Endothelial cell of hepatic sinusoid (primary cell): ENCODE measurements around the gene XPR1.
"Not testable (repeated sequence)": the region's sequence is repeated elsewhere in the genome, so short reads cannot be mapped to it uniquely, and the experiment has no call there.

Experiments
- in situ Hi-C: cut with HindIII; loops from 2 replicates; pipeline ENCODE4 v1.10.0; 2017; ENCODE audit warnings: low sequenced_read_pairs

Gene XPR1

DNA sequence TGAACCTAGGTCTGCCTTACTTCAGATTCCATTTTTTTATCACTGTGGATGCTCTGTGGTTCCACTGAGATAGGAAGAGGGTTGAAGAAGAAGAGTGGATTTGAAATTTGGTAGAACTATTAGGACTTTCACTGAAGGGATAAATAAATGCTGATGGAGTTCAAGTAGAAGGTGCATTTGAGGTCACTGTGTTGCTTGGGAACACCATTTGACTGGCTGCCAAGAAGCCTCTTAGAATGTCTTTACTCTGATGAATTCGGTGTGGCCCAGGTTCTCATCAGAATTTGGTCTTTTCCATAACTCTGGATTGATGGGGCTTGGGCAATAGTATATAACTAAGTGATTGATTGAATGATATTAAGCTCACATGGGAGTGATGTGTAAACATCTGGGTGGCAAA is 11.9 kb downstream of the XPR1 start:
- in situ Hi-C loops: no loop called here

DNA sequence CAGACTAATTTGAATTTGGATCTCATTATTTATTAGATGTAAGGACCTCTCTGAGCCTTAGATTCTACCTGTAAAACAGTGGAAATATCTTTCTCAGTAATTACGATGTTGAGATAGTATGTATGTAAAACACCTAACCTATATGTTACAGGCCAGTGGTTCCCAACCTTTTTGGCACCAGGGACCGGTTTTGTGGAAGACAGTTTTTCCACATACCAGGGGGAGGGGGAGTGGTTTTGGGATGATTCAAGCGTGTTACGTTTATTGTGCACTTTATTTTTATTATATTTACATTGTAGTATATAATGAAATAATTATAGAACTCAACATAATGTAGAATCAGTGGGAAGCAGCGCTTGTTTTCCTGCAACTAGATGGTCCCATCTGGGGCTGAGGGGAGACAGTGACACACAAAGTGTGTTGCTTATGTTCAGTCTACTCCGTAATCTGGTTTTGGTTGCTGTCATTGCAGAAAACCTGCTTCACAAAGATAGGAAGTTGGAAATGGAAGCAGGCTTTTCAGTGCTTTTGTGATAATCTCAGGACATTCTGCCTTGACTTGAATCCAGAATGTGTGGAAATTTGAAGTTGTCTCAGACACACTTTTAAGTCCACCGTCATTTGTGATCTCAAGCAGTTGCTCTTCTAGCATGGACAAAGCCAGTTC is 12.8 kb downstream of the XPR1 start:
- in situ Hi-C loops: no loop called here

DNA sequence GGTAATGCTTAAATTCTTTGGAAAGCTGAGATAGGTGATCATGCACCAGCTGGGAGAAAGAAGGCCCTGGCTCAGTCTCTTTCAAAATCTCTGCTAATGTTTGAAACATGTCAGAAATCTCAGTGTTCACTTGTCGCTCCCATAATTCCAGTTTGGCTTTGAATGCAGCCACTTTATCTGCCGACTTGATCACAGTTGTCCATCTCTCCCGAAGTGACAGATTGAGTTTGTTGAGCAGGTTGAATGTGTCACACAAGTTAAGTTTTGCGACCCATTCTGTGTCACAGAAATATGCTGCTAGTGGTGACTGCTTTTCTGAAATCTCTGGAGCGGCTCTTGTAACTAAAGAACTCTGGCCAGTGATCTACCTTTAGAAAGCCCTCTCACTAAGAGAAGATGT is 13.4 kb downstream of the XPR1 start:
- in situ Hi-C loops: not testable (repeated sequence)

DNA sequence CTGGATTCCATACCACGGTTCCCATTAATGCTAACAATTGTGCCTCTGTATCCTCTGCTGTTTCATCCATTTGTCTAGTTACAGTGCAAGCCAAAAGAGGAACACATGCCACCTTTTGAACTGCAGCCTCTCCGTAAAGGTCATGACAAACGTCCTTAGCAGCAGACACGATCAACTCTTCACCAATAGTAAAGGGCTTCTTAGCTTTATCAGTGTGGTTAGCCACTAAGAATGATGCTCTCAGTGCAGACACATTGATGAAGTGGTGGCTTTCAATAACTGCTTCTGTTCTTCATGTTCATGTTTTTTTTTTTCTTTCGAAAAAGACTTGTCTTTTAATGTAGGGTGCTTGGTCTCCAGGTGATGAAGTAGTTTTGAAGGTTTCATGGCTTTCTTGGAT is 14.3 kb downstream of the XPR1 start:
- in situ Hi-C loops: no loop called here

DNA sequence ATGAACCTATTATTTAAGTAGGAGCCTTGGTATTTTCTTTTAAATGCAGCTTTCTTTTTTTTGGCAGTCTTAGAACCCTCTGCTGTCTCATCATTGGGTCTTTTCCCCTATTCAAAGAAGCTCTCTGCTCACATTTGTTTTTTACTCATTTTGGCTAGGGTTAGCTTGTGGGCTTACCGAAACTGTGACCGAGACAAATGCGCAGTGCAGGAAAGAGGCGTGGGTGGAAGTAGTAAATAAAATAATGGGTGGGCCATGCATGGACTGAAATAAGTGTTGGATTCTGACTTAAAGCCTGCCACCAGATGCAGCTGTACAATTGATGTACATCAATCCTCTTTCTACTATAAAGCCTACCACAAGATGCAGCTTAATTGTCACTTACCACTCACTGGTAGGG is 14.7 kb downstream of the XPR1 start:
- in situ Hi-C loops: no loop called here

DNA sequence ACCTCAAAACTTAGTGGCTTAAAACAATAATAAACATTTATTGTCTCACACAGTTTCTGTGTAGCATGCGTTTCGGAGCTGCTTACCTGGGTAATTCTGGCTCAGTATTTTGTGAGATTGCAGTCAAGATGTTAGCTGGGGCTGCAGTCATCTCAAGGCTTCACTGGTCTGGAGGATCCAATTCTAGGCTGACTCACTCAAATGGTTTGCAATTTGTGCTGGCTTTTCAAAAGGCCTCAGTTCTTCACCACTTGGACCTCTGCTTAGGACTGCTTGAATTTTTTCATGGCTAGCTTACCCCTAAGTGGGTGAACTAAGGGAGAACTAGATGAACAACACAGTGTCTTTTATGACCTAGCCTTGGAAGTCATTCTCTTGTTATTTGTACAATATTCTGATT is 21.0 kb downstream of the XPR1 start:
- in situ Hi-C loops: no loop called here

DNA sequence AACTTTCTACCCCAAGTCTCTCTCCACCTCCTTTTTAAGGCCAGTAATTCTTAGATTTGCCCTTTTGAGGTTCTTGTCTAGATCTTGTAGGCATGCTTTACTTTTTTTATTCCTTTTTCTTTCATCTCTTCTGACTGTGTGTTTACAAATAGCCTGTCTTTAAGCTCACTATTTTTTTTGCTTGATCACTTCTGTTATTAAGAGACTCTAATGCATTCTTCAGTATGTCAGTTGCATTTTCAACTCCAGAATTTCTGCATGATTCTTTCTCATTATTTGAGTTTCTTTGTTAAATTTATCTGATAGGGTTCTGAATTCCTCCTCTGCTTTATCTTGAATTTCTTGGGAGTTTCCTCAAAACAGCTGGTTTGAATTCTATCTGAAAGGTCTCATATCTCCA is 30.9 kb downstream of the XPR1 start:
- in situ Hi-C loops: no loop called here

DNA sequence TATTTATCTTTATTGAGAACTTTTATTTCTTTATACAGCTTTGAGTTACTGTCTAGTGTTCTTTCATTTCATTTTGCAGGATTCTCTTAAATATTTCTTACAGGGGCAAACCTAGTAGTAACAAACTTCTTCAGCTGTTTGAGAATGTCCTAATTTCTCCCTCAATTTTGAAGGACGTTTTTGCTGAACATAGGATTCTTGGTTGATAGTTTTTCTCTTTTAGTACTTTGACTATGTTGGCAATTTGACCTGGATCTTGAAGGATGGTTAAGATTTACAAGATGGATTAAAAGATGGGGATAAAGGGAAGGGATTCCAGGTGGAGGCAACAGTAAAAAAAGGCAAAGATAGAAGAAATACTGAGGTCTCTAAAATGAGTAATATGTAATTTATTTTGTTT is 38.9 kb downstream of the XPR1 start:
- in situ Hi-C loops: no loop called here

DNA sequence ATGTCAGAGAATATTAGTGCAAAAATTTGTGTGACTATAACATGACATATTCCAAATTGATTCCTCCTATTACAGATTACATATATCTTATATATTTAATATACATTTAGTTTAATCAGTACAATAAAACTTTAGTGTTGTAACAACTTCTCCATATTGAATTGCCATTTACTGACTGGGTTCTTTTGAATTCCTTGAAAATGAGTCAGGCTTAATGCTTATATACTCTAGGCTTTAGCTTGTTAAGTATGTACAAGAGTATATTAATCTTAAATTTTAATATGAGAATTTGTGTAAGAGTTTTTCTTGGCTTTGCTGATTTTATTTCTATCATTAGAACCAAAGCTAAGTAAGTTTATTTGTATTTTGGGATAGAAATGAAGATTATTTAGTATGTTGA is 40.3 kb downstream of the XPR1 start:
- in situ Hi-C loops: no loop called here

DNA sequence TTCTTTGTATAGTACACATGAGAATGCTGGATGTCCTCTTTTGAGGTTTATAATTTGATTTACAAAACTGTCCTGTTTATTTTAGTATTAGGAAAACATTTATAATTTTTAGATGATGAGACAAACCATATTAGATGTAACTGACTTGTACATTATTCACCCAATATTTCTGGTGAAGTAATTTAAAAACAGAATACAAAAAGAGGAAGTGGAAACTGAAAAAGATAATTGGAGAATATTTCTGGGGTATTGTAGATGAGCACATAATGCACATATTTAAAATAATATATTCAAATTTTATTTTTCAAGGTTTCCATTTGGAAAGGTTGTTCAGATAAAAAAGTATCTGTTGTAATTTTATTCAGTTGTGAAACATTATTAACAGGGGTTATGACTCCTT is 40.7 kb downstream of the XPR1 start:
- in situ Hi-C loops: no loop called here

DNA sequence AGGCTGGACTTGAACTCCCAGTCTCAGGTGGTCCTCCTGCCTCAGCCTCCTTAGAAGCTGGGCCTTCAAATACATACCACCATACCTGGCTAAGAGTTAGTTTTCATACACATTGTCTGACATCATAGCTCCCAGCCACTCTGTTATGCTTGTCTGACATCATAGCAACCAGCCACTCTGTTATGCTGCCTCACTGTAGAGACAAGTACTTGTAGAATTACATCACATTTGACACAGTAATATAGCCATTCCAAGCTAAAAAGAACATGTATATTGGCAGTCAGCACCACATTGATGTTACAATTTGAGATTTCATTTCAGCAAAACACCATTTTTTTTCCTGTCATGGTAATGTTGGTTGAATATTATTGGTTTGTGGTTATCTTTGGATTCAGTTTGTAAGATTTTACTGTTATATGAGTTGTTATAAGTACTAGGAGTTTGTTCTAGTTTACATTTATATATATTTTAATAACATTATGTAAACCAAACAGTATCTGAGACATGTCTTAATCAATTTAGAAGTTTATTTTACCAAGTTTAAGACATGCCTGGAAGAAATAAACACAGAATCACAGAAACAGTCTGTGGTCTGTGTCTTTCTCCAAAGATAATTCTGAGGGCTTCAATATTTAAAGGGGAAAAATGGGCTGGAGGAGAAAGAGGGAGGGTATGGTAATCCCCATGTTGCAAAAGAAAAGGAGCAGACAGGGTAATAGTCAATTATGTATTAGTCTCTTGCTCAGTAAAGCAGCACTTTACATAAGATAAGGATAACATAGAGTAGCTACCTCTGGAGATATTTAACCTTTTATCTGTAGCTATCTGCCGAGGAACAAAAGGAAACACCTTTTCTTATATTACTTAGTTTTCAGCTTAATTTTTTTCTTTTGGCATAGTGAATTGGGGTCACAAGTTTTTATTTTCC is 43.0 kb downstream of the XPR1 start:
- in situ Hi-C loops: no loop called here

DNA sequence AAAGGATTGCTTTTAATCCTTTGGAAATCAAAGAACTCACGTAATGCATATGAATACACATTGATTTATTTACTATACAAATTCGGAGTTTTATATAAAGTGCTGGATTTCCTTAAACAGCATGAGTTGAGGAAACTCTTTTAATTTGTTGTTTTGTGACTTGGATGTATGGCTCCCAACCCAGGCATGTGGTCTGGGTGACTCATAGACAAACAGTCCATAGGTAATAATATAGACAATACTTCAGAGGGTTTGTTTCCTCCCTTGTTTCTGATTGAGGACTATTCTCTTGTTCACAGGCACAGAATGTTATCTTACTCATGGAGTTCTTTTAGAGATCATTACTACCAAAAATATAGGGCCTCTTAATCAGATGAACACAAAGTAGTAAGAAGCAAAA is 43.8 kb downstream of the XPR1 start:
- in situ Hi-C loops: no loop called here

DNA sequence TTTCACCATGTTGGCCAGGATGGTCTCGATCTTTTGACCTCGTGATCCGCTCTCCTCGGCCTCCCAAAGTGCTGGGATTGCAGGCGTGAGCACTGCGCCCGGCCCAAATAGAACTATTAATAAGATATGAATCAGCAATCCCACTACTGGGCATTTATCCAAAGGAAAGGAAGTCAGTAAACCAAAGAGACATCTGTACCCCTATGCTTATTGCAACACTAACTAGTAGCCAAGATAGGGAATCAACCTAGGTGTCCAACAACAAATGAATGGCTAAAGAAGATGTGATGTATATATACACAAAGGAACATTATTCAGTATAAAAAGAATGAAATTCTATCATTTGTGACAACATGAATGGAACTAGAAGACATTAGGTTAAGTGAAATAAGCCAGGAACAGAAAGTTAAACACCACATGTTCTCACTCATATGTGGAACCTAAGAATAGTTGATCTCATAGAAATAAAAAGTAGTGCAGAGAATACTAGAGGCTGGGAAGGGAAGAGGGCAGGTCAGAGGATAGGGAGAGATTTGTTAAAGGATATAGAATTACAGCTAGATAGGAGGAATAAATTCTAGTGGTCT is 48.8 kb downstream of the XPR1 start:
- in situ Hi-C loops: no loop called here

DNA sequence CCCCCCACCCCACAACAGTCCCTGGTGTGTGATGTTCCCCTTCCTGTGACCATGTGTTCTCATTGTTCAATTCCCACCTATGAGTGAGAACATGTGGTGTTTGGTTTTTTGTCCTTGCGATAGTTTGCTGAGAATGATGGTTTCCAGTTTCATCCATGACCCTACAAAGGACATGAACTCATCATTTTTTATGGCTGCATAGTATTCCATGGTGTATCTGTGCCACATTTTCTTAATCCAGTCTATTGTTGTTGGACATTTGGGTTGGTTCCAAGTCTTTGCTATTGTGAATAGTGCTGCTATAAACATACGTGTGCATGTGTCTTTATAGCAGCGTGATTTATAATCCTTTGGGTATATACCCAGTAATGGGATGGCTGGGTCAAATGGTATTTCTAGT is 51.3 kb downstream of the XPR1 start:
- in situ Hi-C loops: not testable (repeated sequence)

DNA sequence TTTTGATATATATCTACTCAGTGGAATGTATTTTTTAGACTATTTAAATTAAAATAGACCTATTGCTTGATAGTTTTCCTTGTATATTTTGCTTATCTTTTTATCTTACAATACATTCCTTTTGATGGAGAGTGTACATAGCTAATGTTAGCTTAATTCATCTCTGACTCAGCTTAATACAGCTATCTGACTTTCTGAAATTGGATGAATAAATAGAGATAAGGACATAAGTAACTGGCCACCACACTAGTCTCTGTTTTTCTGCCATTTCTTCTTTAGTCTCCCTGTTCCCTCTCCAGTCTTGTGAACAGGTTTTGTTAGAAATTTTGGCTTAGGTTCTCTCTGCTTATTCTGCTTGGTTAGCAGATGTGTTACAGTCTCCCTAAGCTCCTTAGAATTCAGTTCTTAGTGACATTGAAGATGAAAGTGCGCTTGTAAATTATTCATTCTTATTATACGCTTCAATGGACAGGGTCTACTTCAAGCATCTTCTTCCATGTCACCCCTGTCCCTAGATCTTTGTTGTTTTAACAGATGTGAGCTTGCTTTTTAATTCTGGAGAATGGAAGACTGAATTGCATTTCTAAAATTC is 59.6 kb downstream of the XPR1 start:
- in situ Hi-C loops: no loop called here

DNA sequence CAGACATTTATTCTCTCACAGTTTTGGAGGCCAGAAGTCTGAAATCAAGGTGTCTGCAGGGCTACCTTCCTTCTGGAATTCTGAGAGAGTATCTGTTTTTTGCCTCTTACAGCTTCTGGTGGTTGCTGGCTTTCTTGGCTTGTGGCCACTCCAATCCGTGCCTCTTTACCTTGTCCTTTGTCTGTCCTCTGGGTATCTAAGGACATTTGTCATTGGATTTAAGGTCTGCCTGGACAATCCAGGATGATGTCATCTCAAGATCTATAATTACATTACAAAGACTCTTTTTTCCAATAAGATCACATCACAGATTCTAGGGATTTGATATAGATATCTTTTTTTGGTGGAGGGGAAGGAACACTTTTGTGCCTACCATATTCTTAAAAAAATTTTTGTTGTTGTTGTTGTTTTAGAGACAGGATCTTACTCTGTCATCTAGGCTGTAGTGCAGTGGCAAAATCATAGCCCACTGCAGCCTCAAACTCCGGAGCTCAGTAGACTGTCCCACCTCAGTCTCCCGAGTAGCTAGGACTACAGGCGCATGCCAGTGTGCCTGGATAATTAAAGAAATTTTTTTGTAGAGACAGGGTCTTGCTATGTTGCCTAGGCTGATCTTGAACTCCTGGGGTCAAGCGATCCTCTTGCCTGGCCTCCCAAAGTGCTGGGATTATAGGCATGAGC is 61.9 kb downstream of the XPR1 start:
- in situ Hi-C loops: no loop called here

DNA sequence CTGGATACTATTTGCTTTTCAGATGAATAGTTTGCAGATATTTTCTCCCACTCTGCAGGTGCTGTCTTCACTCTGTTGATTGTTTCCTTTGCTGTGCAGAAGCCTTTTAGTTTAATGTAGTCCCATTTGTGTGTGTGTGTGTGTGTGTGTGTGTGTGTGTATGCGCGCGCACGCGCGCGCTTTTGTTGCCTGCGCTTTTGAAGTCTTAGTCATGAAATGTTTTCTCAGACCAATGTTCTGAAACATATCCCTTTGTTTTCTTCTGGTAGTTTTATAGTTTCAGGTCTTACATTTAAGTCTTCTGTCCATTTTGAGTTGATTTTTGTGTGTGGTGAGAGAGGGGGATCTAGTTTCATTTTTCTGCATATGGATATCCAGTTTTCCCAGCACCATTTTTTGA is 63.5 kb downstream of the XPR1 start:
- in situ Hi-C loops: no loop called here

DNA sequence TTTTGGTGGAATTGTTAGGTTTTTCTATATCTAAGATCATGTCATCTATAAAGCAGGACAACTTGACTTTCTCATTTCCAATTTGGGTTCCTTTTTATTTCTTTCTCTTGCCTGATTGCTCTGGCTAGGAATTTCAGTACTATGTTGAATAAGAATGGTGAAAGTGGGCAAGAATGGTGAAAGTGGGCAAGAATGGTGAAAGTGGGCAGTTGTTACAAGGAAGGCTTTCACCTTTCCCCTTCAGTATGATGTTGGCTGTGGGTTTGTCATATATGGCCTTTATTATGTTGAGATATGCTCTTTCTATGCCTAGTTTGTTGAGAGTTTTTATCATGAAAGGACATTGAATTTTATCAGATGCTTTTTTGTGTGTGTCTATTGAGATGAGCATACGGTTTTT is 64.5 kb downstream of the XPR1 start:
- in situ Hi-C loops: no loop called here

DNA sequence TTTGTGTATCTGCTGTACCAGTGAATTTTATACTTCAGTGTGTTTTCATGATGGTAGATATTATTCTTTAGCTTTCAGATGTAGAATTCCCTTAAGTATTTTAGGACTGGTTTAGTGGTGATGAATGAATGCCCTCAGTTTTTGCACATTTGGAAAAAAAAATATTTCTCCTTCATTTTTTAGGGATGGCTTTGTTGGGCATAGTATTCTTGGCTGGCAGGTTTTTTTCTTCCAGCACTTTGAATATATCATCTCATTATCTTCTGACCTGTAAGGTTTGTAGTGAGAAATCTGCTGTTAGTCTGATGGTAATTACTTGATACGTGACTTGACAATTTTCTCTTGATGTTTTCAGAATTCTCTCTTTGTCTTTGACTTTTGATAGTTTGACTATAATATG is 66.8 kb downstream of the XPR1 start:
- in situ Hi-C loops: no loop called here

DNA sequence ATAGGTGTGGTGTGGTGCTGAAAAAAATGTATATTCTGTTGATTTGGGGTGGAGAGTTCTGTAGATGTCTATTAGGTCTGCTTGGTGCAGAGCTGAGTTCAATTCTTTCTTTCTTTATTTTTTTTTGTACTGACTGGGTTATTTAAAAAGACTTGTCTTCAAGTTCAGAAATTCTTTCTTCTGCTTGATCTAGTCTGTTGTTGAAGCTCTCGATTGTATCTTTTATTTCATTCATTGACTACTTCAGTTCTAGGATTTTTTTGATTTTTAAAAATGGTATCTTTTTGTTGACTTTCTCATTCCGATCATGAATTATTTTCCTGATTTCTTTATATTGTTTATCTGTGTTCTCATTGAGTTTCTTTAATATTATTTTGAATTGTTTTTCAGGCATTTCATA is 70.6 kb downstream of the XPR1 start:
- in situ Hi-C loops: not testable (repeated sequence)

DNA sequence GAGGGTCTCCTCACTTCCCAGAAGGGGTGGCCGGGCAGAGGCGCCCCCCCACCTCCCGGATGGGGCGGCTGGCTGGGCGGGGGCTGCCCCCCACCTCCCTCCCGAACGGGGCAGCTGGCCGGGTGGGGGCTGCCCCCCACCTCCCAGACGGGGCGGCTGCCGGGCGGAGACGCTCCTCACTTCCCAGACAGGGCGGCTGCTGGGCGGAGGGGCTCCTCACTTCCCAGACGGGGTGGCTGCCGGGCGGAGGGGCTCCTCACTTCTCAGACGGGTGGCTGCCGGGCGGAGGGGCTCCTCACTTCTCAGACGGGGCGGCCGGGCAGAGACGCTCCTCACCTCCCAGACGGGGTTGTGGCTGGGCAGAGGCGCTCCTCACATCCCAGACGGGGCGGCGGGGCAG is 78.9 kb downstream of the XPR1 start:
- in situ Hi-C loops: not testable (repeated sequence)
